ENCODE measurements around the gene CLIC5. TPM values are rescaled to one million over a fixed set of nuclear protein-coding genes. Genes with fewer than 3 reads are reported as not detected.

CLIC5 gene
- polyA plus RNA-seq, 1 donor (not counting 4 experiments of a cell fraction or from before 2014, with no cell fraction given), result 0.09 TPM

DNA sequence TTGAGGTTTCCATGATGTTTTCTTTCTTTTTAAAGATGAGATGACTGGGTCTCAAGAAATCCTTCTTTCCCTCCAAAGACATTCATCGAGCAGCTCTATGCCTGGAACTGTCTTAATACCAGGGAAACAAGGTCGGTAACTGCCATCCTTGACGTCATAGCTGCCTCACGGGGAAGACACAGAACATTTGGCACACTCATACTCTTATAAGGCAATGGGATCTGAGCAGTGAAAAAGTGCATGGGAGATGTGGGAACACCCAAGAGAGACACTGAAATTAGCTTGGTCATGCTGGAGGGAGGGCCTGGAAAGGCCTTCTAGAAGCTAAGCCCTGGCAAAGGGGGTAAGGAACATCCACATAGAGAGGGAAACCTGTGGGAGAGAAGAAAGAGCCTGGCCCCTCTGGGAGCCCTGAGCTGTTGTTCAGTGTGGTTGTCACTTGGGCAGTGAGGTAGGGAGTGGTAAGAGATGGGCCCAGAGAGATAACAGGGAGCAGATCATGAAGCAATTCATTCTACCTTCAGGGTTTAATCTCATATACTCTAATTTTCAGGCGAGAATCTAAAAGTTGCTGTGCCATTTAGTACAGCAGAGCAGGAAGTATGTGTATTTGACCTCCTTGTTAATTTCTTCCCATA, 30.8 kb downstream of the CLIC5 start:
- FAIRE-seq (no peak), DNase-seq (ENCODE audit: low read depth, low spot score) (no peak)
- Histone ChIP-seq H3K4me3 (ENCODE audit: control insufficient read depth in 2 of 3, extremely low read depth in 1 of 3, insufficient read depth in 2 of 3, low read depth in 1 of 3, low read length in 3 of 3) (no peak overlapping the region), H3K9me1 (ENCODE audit: control insufficient read depth, extremely low read depth, insufficient read depth, low read length) (no peaks in the 10 kb centered on the region), H3K27ac (ENCODE audit: control insufficient read depth, insufficient read depth, low read length) (no peak overlapping the region), H3K36me3 (ENCODE audit: control insufficient read depth in 2 of 2, extremely low read depth in 1 of 2, insufficient read depth in 2 of 2, low read length in 2 of 2) (no peaks in the 10 kb centered on the region), H2AFZ (ENCODE audit: control insufficient read depth, low read length) (no peak overlapping the region), H3K79me2 (ENCODE audit: control insufficient read depth, insufficient read depth, low read length) (no peaks in the 10 kb centered on the region), H3K27me3 (ENCODE audit: control insufficient read depth, extremely low read depth, insufficient read depth, low read length) (peaks cover 3% of the 10 kb centered on the region), H3K4me2 (ENCODE audit: control insufficient read depth, extremely low read depth, insufficient read depth, low read depth, low read length) (no peak overlapping the region), H3K9ac (ENCODE audit: control insufficient read depth, extremely low read depth, insufficient read depth, low read length) (no peak overlapping the region), H4K20me1 (ENCODE audit: control insufficient read depth, extremely low read depth, insufficient read depth, low read length) (no peaks in the 10 kb centered on the region), H3K9me3 (ENCODE audit: control insufficient read depth, low read depth, low read length) (no peaks in the 10 kb centered on the region), H3K4me1 (ENCODE audit: control insufficient read depth, extremely low read depth, insufficient read depth, low read length) (no peaks in the 10 kb centered on the region)
- TF ChIP-seq EZH2 (IDR thresholded peaks at IDR 0.05; ENCODE audit: low read length), result no peak
- TF ChIP-seq, protein P1, sequence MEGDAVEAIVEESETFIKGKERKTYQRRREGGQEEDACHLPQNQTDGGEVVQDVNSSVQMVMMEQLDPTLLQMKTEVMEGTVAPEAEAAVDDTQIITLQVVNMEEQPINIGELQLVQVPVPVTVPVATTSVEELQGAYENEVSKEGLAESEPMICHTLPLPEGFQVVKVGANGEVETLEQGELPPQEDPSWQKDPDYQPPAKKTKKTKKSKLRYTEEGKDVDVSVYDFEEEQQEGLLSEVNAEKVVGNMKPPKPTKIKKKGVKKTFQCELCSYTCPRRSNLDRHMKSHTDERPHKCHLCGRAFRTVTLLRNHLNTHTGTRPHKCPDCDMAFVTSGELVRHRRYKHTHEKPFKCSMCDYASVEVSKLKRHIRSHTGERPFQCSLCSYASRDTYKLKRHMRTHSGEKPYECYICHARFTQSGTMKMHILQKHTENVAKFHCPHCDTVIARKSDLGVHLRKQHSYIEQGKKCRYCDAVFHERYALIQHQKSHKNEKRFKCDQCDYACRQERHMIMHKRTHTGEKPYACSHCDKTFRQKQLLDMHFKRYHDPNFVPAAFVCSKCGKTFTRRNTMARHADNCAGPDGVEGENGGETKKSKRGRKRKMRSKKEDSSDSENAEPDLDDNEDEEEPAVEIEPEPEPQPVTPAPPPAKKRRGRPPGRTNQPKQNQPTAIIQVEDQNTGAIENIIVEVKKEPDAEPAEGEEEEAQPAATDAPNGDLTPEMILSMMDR (optimal IDR thresholded peaks at IDR 0.05 in 1 of 3, IDR thresholded peaks at IDR 0.05 in 1 of 3, conservative IDR thresholded peaks at IDR 0.05 in 1 of 3; ENCODE audit: extremely low read depth in 1 of 3, insufficient read depth in 2 of 3, low read length in 3 of 3), result no peak
- dilution Hi-C loops (cut with MboI; ENCODE audit: extremely low pct_ligation_motif_present, low sequenced_read_pairs), result no loop called here

DNA sequence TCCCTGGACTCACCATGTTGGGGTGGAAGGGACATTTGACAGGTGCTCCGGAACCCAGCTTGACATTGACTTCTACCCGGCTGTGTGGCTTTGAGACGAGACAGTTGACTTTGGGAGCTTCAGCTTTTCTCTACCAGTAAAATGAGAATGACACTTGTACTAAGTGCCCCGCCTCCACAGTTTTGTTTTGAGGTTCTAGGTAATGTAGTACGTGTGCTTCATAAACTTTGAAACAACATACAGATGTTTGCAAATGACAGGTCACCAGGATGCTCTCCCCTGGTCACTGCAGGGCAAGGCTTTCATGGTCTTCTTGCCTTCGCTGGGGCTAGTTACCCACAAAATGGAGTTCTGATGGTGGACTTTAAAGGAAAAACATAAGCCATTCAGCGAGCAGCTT, 31.3 kb downstream of the CLIC5 start:
- Histone ChIP-seq H3K36me3 (ENCODE audit: control insufficient read depth in 2 of 2, extremely low read depth in 1 of 2, insufficient read depth in 2 of 2, low read length in 2 of 2) (no peaks in the 10 kb centered on the region), H3K27me3 (ENCODE audit: control insufficient read depth, extremely low read depth, insufficient read depth, low read length) (peaks cover 3% of the 10 kb centered on the region), H3K9me1 (ENCODE audit: control insufficient read depth, extremely low read depth, insufficient read depth, low read length) (no peaks in the 10 kb centered on the region), H2AFZ (ENCODE audit: control insufficient read depth, low read length) (no peak overlapping the region), H3K9ac (ENCODE audit: control insufficient read depth, extremely low read depth, insufficient read depth, low read length) (no peak overlapping the region), H3K79me2 (ENCODE audit: control insufficient read depth, insufficient read depth, low read length) (no peaks in the 10 kb centered on the region), H3K27ac (ENCODE audit: control insufficient read depth, insufficient read depth, low read length) (no peak overlapping the region), H3K4me3 (ENCODE audit: control insufficient read depth in 2 of 3, extremely low read depth in 1 of 3, insufficient read depth in 2 of 3, low read depth in 1 of 3, low read length in 3 of 3) (no peak overlapping the region), H4K20me1 (ENCODE audit: control insufficient read depth, extremely low read depth, insufficient read depth, low read length) (no peaks in the 10 kb centered on the region), H3K4me2 (ENCODE audit: control insufficient read depth, extremely low read depth, insufficient read depth, low read depth, low read length) (no peak overlapping the region), H3K9me3 (ENCODE audit: control insufficient read depth, low read depth, low read length) (no peaks in the 10 kb centered on the region), H3K4me1 (ENCODE audit: control insufficient read depth, extremely low read depth, insufficient read depth, low read length) (no peaks in the 10 kb centered on the region)
- FAIRE-seq (no peak), DNase-seq (ENCODE audit: low read depth, low spot score) (no peak)
- TF ChIP-seq, protein P1 (optimal IDR thresholded peaks at IDR 0.05 in 1 of 3, IDR thresholded peaks at IDR 0.05 in 1 of 3, conservative IDR thresholded peaks at IDR 0.05 in 1 of 3; ENCODE audit: extremely low read depth in 1 of 3, insufficient read depth in 2 of 3, low read length in 3 of 3), result no peak
- TF ChIP-seq EZH2 (IDR thresholded peaks at IDR 0.05; ENCODE audit: low read length), result no peak
- dilution Hi-C loops (cut with MboI; ENCODE audit: extremely low pct_ligation_motif_present, low sequenced_read_pairs), result no loop called here
